GM12878 (cell line): Measurements from ENCODE around the gene PYGB. TPM values are rescaled to one million over a fixed set of nuclear protein-coding genes. Genes with fewer than 3 reads are reported as not detected.

Experiments used
- ATAC-seq: fragments of 200-7000 bp; cut with Tn5 transposase; 3 replicates; pipeline ENCODE4 v1.9.1; 2020; ENCODE audit warnings: mild to moderate bottlenecking, moderate library complexity
- BruUV-seq: library from RNA; stranded (reverse); fragments of 400-500 nt; replicated peaks from 2 replicates; lab custom pipeline; 2021; lab: Mats Ljungman, UMichigan
- CTCF ChIA-PET: fragments of 300-600 bp; sonication (Branson Sonifier 250); formaldehyde crosslinking; extraction: SDS; loops from one replicate; lab custom pipeline; 2021; ENCODE audit warnings: inconsistent platforms; lab: Yijun Ruan, JAX
- POLR2A ChIA-PET: fragments of 350-600 bp; formaldehyde crosslinking; extraction: SDS; loops from one replicate; lab custom pipeline; 2021; ENCODE audit warnings: inconsistent platforms; lab: Charles Lee
- RAD21 ChIA-PET: fragments of 300-600 bp; sonication (Branson Sonifier 250); formaldehyde crosslinking; loops from one replicate; lab custom pipeline; 2023; ENCODE audit warnings: antibody characterized with exemption; ENCODE audit not compliant: unreplicated experiment; lab: Charles Lee
- SMC1A ChIA-PET: fragments of 300-600 bp; sonication (Branson Sonifier 250); formaldehyde crosslinking; loops from one replicate; lab custom pipeline; 2023; ENCODE audit not compliant: unreplicated experiment, uncharacterized antibody; lab: Charles Lee
- DNase-seq: peaks from one replicate; pipeline ENCODE4 v3.0.0-alpha.2; 2011; ENCODE audit warnings: low read depth, low spot score
- FAIRE-seq: peaks from 3 replicates; lab custom pipeline; 2011; peaks lifted over from hg19 to GRCh38; lab: Jason Lieb, UNC
- H2AFZ ChIP-seq: 2 replicates; pipeline ENCODE4 v1.6.0; 2011; ENCODE audit warnings: low read depth, low read length, control low read depth; ENCODE audit not compliant: control insufficient read depth
- H3K27ac ChIP-seq: 2 replicates; pipeline ENCODE4 v1.5.1; 2011; ENCODE audit warnings: control low read depth; ENCODE audit not compliant: control insufficient read depth, insufficient read depth
- H3K27me3 ChIP-seq, 2 experiments: replicated peaks in 1 of 2; 2 replicates each; pipeline versions ENCODE4 v1.6.0 to v1.6.1; 2011; ENCODE audit warnings: low read length in 1 of 2; ENCODE audit not compliant: control insufficient read depth in 2 of 2, insufficient read depth in 2 of 2
- H3K36me3 ChIP-seq, 2 experiments: 2 replicates each; pipeline ENCODE4 v1.5.1; 2011; ENCODE audit warnings: low read length in 1 of 2; ENCODE audit not compliant: control insufficient read depth in 2 of 2, insufficient read depth in 2 of 2
- H3K4me1 ChIP-seq: 2 replicates; pipeline ENCODE4 v1.6.1; 2011; ENCODE audit warnings: mild to moderate bottlenecking, low read length, moderate library complexity, mixed read lengths; ENCODE audit not compliant: control insufficient read depth, insufficient read depth
- H3K4me2 ChIP-seq: 2 replicates; pipeline ENCODE4 v1.6.0; 2011; ENCODE audit warnings: control low read depth; ENCODE audit not compliant: control insufficient read depth, insufficient read depth
- H3K4me3 ChIP-seq: fragments of 200-600 bp; sonication (generic); 2 replicates; pipeline ENCODE4 v1.5.1; 2016
- H3K79me2 ChIP-seq: 2 replicates; pipeline ENCODE4 v1.6.0; 2011; ENCODE audit warnings: low read length; ENCODE audit not compliant: control insufficient read depth, insufficient read depth
- H3K9ac ChIP-seq: 2 replicates; pipeline ENCODE4 v1.8.0; 2011; ENCODE audit warnings: low read length, control low read depth, mixed read lengths; ENCODE audit not compliant: control insufficient read depth, insufficient read depth
- H3K9me3 ChIP-seq: replicated peaks from 3 replicates; pipeline ENCODE4 v1.5.1; 2011; ENCODE audit warnings: mild to moderate bottlenecking, low read length; ENCODE audit not compliant: control insufficient read depth, insufficient read depth
- H4K20me1 ChIP-seq: 2 replicates; pipeline ENCODE4 v1.6.0; 2011; ENCODE audit not compliant: control insufficient read depth, insufficient read depth
- BACH1 ChIP-seq: fragments of 450-650 bp; IDR thresholded peaks from 2 replicates; pipeline ENCODE4 v1.6.1; 2017; ENCODE audit warnings: mild to moderate bottlenecking, borderline replicate concordance
- CTCF ChIP-seq, 3 experiments: IDR thresholded peaks in 2 of 3; conservative IDR thresholded peaks in 1 of 3; 2 replicates each; pipeline ENCODE4 v1.5.1; 2011; ENCODE audit warnings: low read depth in 3 of 3, low read length in 3 of 3, mild to moderate bottlenecking in 3 of 3, control low read depth in 2 of 3, moderate library complexity in 2 of 3, inconsistent platforms in 1 of 3, mixed read lengths in 1 of 3; ENCODE audit not compliant: control insufficient read depth in 2 of 3, insufficient read depth in 1 of 3; ENCODE audit errors: extremely low read depth in 1 of 3
- DPF2 ChIP-seq: fragments of 450-650 bp; IDR thresholded peaks from 2 replicates; pipeline ENCODE4 v1.6.1; 2017; ENCODE audit warnings: mild to moderate bottlenecking
- EED ChIP-seq: sonication (generic); IDR thresholded peaks from 2 replicates; pipeline ENCODE4 v1.6.1; 2016; ENCODE audit warnings: antibody characterized with exemption, low read depth
- FOXK2 ChIP-seq: fragments of 450-650 bp; IDR thresholded peaks from 2 replicates; pipeline ENCODE4 v1.6.1; 2017; ENCODE audit warnings: mild to moderate bottlenecking, moderate library complexity
- GABPA ChIP-seq: IDR thresholded peaks from 2 replicates; pipeline ENCODE4 v1.6.1; 2014; ENCODE audit warnings: antibody characterized with exemption, low read depth, mild to moderate bottlenecking, inconsistent platforms
- HCFC1 ChIP-seq: fragments of 150-350 bp; IDR thresholded peaks from 2 replicates; pipeline ENCODE4 v1.6.1; 2014; ENCODE audit warnings: low read length
- MEF2B ChIP-seq: fragments of 450-650 bp; IDR thresholded peaks from 2 replicates; pipeline ENCODE4 v1.6.1; 2018; ENCODE audit warnings: mild to moderate bottlenecking, moderate library complexity; ENCODE audit not compliant: partially characterized antibody, poor library complexity, severe bottlenecking
- MTA2 ChIP-seq: fragments of 450-650 bp; IDR thresholded peaks from 2 replicates; pipeline ENCODE4 v1.6.1; 2016; ENCODE audit warnings: low read depth, mild to moderate bottlenecking, moderate library complexity
- NR2C2 ChIP-seq: IDR thresholded peaks from 2 replicates; pipeline ENCODE4 v1.6.1; 2011; ENCODE audit warnings: borderline replicate concordance, low read depth; ENCODE audit not compliant: control insufficient read depth, insufficient read length
- POLR2AphosphoS5 ChIP-seq: IDR thresholded peaks from 2 replicates; pipeline ENCODE4 v1.6.1; 2011; ENCODE audit warnings: mild to moderate bottlenecking, low read length, inconsistent platforms
- SMAD5 ChIP-seq: IDR thresholded peaks from 2 replicates; pipeline ENCODE4 v1.6.1; 2016; ENCODE audit warnings: antibody characterized with exemption, low read depth
- TCF3 ChIP-seq: IDR thresholded peaks from 2 replicates; pipeline ENCODE4 v1.6.1; 2012; ENCODE audit warnings: low read depth, mild to moderate bottlenecking, low read length, borderline replicate concordance; ENCODE audit not compliant: insufficient read depth
- YBX1 ChIP-seq: fragments of 450-650 bp; IDR thresholded peaks from 2 replicates; pipeline ENCODE4 v1.6.1; 2016; ENCODE audit warnings: antibody characterized with exemption
- ZNF217 ChIP-seq: fragments of 450-650 bp; IDR thresholded peaks from 2 replicates; pipeline ENCODE4 v1.6.1; 2017; ENCODE audit warnings: antibody characterized with exemption, mild to moderate bottlenecking
- WGBS: methylation state at CpG from one replicate; pipeline ENCODE4 v1.1.6; 2016; ENCODE audit warnings: low lambda C conversion rate; ENCODE audit not compliant: insufficient replicate concordance, insufficient coverage; ENCODE audit errors: missing lambda C conversion rate; 5-methylcytosine and 5-hydroxymethylcytosine counted together
- in situ Hi-C: fragments of 300-500 bp; cut with MboI; formaldehyde crosslinking; loops from 9 replicates; pipeline ENCODE4 v1.14.3; 2018; ENCODE audit warnings: mixed read lengths
- intact Hi-C: fragments of 100-400 bp; cut with micrococcal nuclease; formaldehyde crosslinking; loops from one replicate; pipeline ENCODE4 v1.14.2; 2022; ENCODE audit not compliant: unreplicated experiment
- polyA plus RNA-seq, 11 experiments: library from polyadenylated mRNA; depleted of rRNA in 4 of 11; unstranded in 6 of 11; stranded (reverse) in 5 of 11; fragments of >200 nt; fragmentation: Nextera tagmentation in 4 of 11; fragmentation: Illumina TruSeq in 1 of 11; extraction: Ambion mirVana in 4 of 11; extraction: Trizol in 1 of 11; gene quantifications; 1 replicate in 1 of 11; 2 replicates in 10 of 11; pipeline versions ENCODE4 v1.2.1 to v1.2.3, GENCODE V29; 2011 to 2016; ENCODE audit warnings: inconsistent platforms in 2 of 11, missing spikeins in 2 of 11, low read depth in 1 of 11
- total RNA-seq, 4 experiments: library from RNA; depleted of rRNA in 3 of 4; stranded (reverse); fragments of >200 nt in 3 of 4; fragmentation: Illumina TruSeq in 1 of 4; extraction: Trizol in 1 of 4; gene quantifications; 2 replicates each; pipeline versions ENCODE4 v1.2.1 to v1.2.3, GENCODE V29; 2013 to 2021
- TF ChIP-seq, protein P1 (sequence below): IDR thresholded peaks from 2 replicates; pipeline ENCODE4 v1.6.1; 2012; ENCODE audit warnings: low read depth, low read length, improper control_type of control experiment

Gene PYGB
- total and polyA plus RNA-seq, 10 of the 15 experiments (the other 5 are each of a cell fraction or from before 2014, with no cell fraction given): 0.34 to 33.5 (median 21.8) TPM

GRCh38 chr20:25254571-25254970, 6.7 kb downstream of the PYGB start:
- FAIRE-seq (no peak), ATAC-seq (no peak)

More at GRCh38 chr20:25254571-25254970, 6.7 kb downstream of the PYGB start:
- H3K27ac ChIP-seq: no peak overlapping the region
- peaks cover 16% of the 10 kb centered on the region for H3K4me1 ChIP-seq
- CTCF ChIA-PET: interaction anchor here (1.4 kb wide), 3 partner anchors 42 to 144 kb away, joined by 3 to 5 read pairs (median 4); no protein-coding TSS in a partner anchor
- H3K27me3 ChIP-seq: no peaks in the 10 kb centered on the region
- no peak overlapping the region for H3K4me2 ChIP-seq
- SMC1A ChIA-PET: no interaction called here
- 78% methylated on average over 5 of the region's 5 CpGs for WGBS
- RAD21 ChIA-PET: interaction anchor here (1.0 kb wide), 1 partner anchor 261 kb away, joined by 3 read pairs; no protein-coding TSS in a partner anchor
- no peak overlapping the region for H2AFZ ChIP-seq
- POLR2A ChIA-PET: no interaction called here
- TF ChIP-seq ZNF217 (no peak), GABPA (no peak), MEF2B (no peak), NR2C2 (no peak), HCFC1 (no peak), DPF2 (no peak), BACH1 (no peak), TCF3 (no peak), SMAD5 (no peak), MTA2 (no peak), CTCF (IDR thresholded peaks at IDR 0.05 in 2 of 3, conservative IDR thresholded peaks at IDR 0.05 in 1 of 3; ENCODE audit: control insufficient read depth in 2 of 3, extremely low read depth in 1 of 3, insufficient read depth in 1 of 3, low read depth in 3 of 3, low read length in 3 of 3) (no peak), FOXK2 (no peak), YBX1 (no peak), POLR2AphosphoS5 (no peak), EED (no peak)
- TF ChIP-seq, protein P1, sequence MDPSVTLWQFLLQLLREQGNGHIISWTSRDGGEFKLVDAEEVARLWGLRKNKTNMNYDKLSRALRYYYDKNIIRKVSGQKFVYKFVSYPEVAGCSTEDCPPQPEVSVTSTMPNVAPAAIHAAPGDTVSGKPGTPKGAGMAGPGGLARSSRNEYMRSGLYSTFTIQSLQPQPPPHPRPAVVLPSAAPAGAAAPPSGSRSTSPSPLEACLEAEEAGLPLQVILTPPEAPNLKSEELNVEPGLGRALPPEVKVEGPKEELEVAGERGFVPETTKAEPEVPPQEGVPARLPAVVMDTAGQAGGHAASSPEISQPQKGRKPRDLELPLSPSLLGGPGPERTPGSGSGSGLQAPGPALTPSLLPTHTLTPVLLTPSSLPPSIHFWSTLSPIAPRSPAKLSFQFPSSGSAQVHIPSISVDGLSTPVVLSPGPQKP: no peak
- no TSS peak for BruUV-seq
- H3K4me3 ChIP-seq: no peak overlapping the region
- intact Hi-C loops: no loop called here
- peaks cover 0 to 2% of the 10 kb centered on the region in 2 experiments; a peak in 3 of 4 replicates for H3K36me3 ChIP-seq
- in situ Hi-C loops: loop anchor here (25.0 kb wide), 1 partner anchor 1892 kb away; the partner anchor contains the start of genes GZF1 and NXT1
- no peaks in the 10 kb centered on the region for H3K9me3 ChIP-seq
- 0 out of 2 replicates have a peak, but pooled peaks cover 3% of the 10 kb centered on the region for H4K20me1 ChIP-seq
- DNase-seq: no peak
- peaks cover 16% of the 10 kb centered on the region for H3K79me2 ChIP-seq
- H3K9ac ChIP-seq: no peak overlapping the region
